Stimulated activated CD4-positive, alpha-beta T cell treated with anti-CD3 and anti-CD28 coated beads, TNF-alpha, amount 100 ng/mL, for 48 hours (primary cell): ENCODE results near the gene TRIM36.

ENCODE experiments used
- DNase-seq, 3 donors: peaks; one replicate each; pipeline ENCODE4 v3.0.0-alpha.2; 2020; ENCODE audit warnings: low read depth in 3 of 3

The TRIM36 gene

GRCh38 chr5:115166744-115167393 is 2.8 kb downstream of the TRIM36 start:
- DNase-seq = no peak

GRCh38 chr5:115165790-115166189 is 3.9 kb downstream of the TRIM36 start:
- DNase-seq = no peak

GRCh38 chr5:115160975-115161475 is 8.7 kb downstream of the TRIM36 start:
- DNase-seq = no peak

DNA sequence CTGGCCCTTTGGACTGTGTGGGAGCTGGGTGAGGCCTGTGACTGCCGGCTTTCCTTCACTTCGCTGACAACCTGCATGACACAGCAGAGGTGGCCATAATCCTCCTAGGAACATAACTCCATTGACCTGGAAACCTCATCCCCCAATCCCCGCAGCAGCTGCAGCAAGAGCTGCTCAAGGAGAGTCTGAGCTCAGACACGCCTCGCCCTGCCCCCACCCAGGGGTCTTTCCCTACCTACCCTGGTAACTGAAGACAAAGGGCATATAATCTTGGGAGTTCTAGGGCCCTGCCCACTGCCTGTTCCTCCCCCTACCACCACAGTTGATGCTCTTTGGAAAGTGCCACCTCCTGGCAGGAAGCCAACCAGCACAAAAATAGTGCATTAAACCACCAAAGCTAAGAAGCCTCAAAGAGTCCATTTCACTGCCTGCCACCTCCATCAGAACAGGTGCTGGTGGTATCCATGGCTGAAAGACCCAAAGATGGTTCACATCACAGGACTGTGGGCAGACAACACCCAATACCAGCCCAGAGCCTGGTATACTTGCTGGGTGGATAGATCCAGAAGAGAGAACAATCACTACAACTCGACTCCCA is 18.4 kb downstream of the TRIM36 start:
- DNase-seq = no peak

- DNase-seq = no peak
Observed at GRCh38 chr5:115150512-115150911, 19.2 kb downstream of the TRIM36 start.

DNA sequence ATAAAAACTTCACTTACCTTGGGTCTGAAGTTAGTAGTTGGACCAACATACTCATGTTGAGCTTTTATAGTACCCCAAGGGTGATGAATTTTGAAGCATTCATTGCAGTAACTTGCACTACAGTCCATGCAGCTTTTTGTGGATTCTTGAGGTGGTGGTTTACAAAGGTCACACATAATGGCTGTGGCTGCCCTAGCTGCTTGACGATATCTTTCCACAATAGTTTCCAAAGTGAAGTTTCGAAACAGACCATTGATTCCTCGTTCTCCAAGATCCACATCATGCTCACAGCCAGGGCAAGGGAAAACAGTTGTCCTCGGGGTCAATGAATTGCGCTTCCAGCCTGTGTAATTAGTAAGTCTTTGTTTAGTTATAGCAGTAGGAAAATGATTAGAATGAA is 22.7 kb downstream of the TRIM36 start:
- no peak for DNase-seq

DNA sequence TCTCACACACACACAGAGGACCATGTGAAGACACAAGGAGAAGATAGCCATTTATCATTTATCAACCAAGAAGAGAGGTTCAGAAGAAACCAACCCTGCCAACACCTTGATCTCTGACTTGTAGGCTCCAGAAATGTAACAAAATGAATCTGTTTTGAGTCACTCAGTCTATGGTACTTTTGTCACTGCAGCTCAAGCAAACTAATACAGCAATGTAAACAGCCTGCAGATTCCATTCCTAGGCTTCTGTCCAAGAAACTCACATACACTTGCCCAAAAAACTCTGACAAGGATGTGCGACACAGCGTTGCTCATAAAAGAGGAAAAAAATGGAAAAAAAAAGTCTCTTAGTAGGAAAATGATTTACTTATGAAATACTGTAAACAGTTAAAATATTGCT is 33.4 kb downstream of the TRIM36 start:
- DNase-seq = no peak

- no peak for DNase-seq
Observed at GRCh38 chr5:115132465-115132864, 37.2 kb downstream of the TRIM36 start.

- no peak for DNase-seq
Observed at GRCh38 chr5:115126303-115126702, 43.4 kb downstream of the TRIM36 start.

GRCh38 chr5:115124741-115125140 is 45.0 kb downstream of the TRIM36 start:
- no peak for DNase-seq

GRCh38 chr5:115116001-115116400 is 53.7 kb downstream of the TRIM36 start:
- no peak for DNase-seq

DNA sequence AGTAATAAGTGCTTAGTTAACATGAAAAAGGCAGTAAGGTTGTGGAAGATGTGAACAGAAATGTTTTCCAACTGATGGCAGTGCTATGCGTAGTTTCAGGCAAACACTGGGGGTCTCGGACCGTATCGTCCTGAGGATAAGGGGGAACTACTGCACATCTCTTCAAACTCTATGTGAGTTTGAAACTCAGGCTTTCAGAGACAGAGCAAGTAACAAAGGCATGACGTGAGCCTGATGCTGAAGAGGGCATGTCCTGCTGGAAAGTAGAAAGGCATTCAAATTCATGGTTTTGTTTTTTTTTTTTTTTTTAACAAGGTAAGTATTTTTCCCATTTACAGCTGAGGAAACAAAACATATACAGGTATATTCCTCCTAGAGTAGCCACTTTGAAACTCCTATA is 59.9 kb downstream of the TRIM36 start:
- DNase-seq = no peak

DNA sequence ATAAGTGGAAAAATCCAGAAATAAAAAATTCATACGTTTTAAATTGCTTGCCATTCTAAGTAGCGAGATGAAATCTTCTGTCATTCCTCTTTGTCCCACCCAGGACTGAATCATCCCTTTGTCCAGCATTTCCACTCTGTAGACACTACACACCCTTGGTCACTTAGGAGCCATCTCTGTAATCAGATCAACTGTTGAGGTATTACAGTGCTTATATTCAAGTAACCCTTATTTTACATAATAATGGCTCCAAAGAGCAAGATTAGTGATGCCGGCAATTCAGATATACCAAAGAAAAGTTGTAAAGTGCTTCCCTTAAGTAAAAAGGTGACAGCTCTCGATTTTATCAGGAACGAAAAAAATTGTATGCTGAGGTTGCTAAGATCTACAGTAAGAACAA is 60.4 kb downstream of the TRIM36 start:
- DNase-seq = no peak

DNA sequence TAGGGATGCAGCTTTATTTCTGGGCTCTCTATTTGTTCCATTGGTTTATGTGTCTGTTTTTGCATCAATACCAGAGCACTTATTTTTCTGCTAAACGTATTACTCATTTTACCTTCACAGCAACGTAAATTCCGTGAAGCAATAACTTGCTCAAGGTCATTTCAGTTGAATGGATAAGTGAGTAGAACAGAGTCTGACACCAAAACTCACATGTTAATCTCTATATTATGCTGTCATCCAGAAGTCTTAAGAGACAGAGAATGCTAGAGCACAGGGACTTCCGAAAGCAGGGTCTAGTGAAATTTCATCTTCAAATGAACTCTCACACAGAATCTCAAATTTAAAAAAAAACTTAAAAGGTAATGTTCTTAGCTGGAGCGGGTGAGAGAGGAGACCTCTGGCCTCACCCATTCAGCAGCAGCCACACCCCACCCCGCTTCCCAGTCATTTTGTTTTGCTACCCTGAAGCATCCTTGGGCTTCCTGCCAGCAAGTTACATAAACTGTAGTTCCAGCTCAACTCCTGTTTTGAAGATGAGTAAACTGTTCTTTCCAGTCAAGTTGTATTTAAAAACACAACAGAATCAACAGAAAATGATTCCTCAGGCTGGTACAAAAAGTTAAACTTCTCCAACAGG is 69.3 kb downstream of the TRIM36 start:
- DNase-seq = no peak

DNA sequence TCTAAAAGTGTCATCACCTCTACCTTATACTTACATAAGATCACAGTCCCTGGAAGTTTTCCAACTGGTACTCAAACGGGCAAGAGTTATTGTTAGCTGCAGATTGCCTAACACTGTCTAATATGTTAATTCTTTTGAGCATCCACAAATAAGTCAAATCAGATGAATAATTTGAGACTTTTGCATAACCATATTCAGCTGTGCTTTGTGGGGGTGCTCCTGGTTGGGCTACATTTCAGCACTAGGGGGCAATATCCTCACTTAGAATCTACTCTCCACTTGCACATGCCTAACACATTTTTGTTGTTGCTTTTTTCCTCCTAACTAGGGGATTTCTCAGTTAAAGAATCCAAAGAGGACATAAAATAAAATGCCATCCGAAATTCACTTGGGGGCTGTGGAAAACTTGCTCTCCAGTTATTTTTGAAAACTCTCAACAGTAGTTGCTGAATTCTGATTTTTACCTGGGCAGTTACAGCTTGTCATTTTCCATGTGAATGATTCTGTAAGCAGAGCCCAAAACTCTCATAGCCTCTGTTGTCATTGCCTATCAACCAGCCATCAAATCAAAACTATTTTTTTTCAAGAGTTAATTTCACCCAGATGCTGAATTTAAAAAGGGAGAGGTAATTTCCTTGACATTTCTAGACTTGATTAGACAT is 71.5 kb downstream of the TRIM36 start:
- peak in 2 of 3 donors; percentile 2 to 13 for DNase-seq

GRCh38 chr5:115097236-115097635 is 72.5 kb downstream of the TRIM36 start:
- no peak for DNase-seq

GRCh38 chr5:115096034-115096769 is 73.5 kb downstream of the TRIM36 start:
- no peak for DNase-seq

DNA sequence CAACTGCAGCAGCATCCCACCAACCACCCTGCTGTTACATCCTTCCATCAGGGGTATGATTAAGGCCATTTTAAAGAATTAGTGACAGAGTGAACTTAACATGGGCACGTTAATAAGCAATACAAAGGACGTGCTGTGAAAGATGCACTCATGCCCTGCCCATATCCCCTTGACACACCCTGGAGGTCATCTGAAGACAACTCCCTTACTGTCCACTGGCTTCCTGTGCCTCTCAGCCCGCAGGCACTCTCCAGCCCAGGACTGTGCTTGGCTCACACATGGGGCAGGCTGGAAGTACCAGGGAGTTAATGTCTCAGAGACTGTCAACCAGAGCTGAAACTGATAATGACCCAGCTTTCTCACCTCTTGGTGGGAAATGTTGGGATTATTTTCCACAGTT is 81.8 kb downstream of the TRIM36 start:
- DNase-seq = no peak

- DNase-seq = no peak
Observed at GRCh38 chr5:115086473-115086872, 83.2 kb downstream of the TRIM36 start.

GRCh38 chr5:115084246-115084793 is 85.4 kb downstream of the TRIM36 start:
- DNase-seq = no peak

- no peak for DNase-seq
Observed at GRCh38 chr5:115079924-115080623, 89.6 kb downstream of the TRIM36 start.
